Kidney (tissue), 14 donors: ENCODE results near the gene DGKI. TPM values are rescaled to one million over a fixed set of nuclear protein-coding genes. Genes with fewer than 3 reads are reported as not detected.

Source experiments
- DNase-seq, 5 donors: peaks; one replicate each; pipeline ENCODE4 v3.0.0-alpha.2; 2013 to 2020
- FAIRE-seq: peaks from 2 replicates; lab custom pipeline; 2012; peaks lifted over from hg19 to GRCh38; lab: Jason Lieb, UNC
- H3K27ac ChIP-seq, 2 donors: one replicate each; pipeline ENCODE4 v1.7.0; 2013; ENCODE audit warnings: low read depth in 2 of 2, low read length in 2 of 2, inconsistent platforms in 1 of 2
- H3K27me3 ChIP-seq: one replicate; pipeline ENCODE4 v1.7.1; 2013; ENCODE audit warnings: low read length, inconsistent platforms; ENCODE audit not compliant: control insufficient read depth, insufficient read depth
- H3K36me3 ChIP-seq, 3 donors: one replicate each; pipeline versions ENCODE4 v1.7.0 to v1.7.1; 2013; ENCODE audit warnings: low read length in 3 of 3, control low read depth in 1 of 3, inconsistent platforms in 1 of 3; ENCODE audit not compliant: insufficient read depth in 3 of 3, control insufficient read depth in 2 of 3
- H3K4me1 ChIP-seq, 3 donors: one replicate each; pipeline versions ENCODE4 v1.7.0 to v1.7.1; 2013; ENCODE audit warnings: low read length in 3 of 3, inconsistent platforms in 1 of 3, low read depth in 1 of 3; ENCODE audit not compliant: control insufficient read depth in 2 of 3, insufficient read depth in 2 of 3
- H3K4me3 ChIP-seq, 3 donors: one replicate each; pipeline versions ENCODE4 v1.7.0 to v1.8.1; 2013; ENCODE audit warnings: low read length in 3 of 3, control low read depth in 1 of 3, inconsistent platforms in 1 of 3
- H3K9ac ChIP-seq, 3 donors: one replicate each; pipeline versions ENCODE4 v1.7.0 to v1.7.1; 2013; ENCODE audit warnings: low read length in 3 of 3, control low read depth in 1 of 3, inconsistent platforms in 1 of 3
- H3K9me3 ChIP-seq, 3 donors: one replicate each; pipeline versions ENCODE4 v1.7.0 to v1.7.1; 2013; ENCODE audit warnings: low read length in 3 of 3, control low read depth in 1 of 3, inconsistent platforms in 1 of 3; ENCODE audit not compliant: control insufficient read depth in 2 of 3, insufficient read depth in 1 of 3
- intact Hi-C: fragments of 100-400 bp; cut with DNase I; formaldehyde crosslinking; loops from one replicate; pipeline ENCODE4 v1.11.1; 2022
- polyA plus RNA-seq: library from polyadenylated mRNA; stranded (reverse); fragments of 350-450 nt; fragmentation: Illumina TruSeq; extraction: RNeasy Lipid Tissue Mini Kit (QIAGEN cat#74804); gene quantifications from one replicate; pipeline ENCODE4 v1.2.3, GENCODE V29; 2014; ENCODE audit warnings: low read depth, low replicate concordance; ENCODE audit not compliant: insufficient read depth
- total RNA-seq: library from RNA; stranded (reverse); fragmentation: NEBNext Ultra II Directional; extraction: Animal tissue kit (Norgen Biotek cat#: 25700); gene quantifications from one replicate; pipeline ENCODE4 v1.2.1, GENCODE V29; 2021
- TF ChIP-seq, protein P1 (sequence below): IDR thresholded peaks from 3 replicates; pipeline ENCODE4 v1.5.1; 2012; ENCODE audit warnings: mild to moderate bottlenecking, moderate library complexity, borderline replicate concordance; ENCODE audit not compliant: insufficient read depth; ENCODE audit errors: extremely low read depth
- donor health status: control.
- donor health status: control.
- donor health status: control.
- donor health status: control.
- donor health status: control.
- donor health status: DM: yes; HTN: yes; CAD: no.
- donor health status: Normal renal cell carcinoma (clear cell type).

The DGKI gene
- total and polyA plus RNA-seq, 2 donors from 2014 or later: 1.3 to 2.5 TPM

DNA sequence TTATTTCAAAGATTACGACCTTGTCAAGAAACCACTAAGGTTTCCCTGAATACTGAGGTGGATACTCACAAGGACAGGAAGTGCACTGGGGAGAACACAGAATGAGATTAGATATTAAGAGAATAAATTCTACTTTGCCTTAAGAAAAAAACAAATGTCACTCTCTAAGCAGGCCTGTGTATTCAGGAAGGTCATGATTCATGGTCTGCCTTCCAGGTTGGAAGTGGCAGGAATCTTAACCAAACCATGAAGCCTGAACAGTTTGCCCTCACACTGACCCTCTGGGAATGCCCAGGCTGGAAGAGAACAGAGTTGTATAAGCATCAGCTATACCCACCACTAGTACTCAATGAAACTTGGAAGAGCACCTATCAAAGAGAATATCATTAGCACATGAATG is 227.6 kb downstream of the DGKI start:
- Histone ChIP-seq H3K4me1 (no peaks in the 10 kb centered on the region), H3K27ac (no peak overlapping the region)

GRCh38 chr7:137618748-137619147 is 228.0 kb downstream of the DGKI start:
- H3K36me3 ChIP-seq: no peaks in the 10 kb centered on the region
- no peaks in the 10 kb centered on the region for H3K9me3 ChIP-seq
- FAIRE-seq (no peak), DNase-seq (no peak)
- no peak overlapping the region for H3K9ac ChIP-seq
- H3K27ac ChIP-seq: no peak overlapping the region
- intact Hi-C loops: no loop called here
- H3K27me3 ChIP-seq: no peaks in the 10 kb centered on the region
- no peak overlapping the region for H3K4me3 ChIP-seq
- TF ChIP-seq, protein P1, sequence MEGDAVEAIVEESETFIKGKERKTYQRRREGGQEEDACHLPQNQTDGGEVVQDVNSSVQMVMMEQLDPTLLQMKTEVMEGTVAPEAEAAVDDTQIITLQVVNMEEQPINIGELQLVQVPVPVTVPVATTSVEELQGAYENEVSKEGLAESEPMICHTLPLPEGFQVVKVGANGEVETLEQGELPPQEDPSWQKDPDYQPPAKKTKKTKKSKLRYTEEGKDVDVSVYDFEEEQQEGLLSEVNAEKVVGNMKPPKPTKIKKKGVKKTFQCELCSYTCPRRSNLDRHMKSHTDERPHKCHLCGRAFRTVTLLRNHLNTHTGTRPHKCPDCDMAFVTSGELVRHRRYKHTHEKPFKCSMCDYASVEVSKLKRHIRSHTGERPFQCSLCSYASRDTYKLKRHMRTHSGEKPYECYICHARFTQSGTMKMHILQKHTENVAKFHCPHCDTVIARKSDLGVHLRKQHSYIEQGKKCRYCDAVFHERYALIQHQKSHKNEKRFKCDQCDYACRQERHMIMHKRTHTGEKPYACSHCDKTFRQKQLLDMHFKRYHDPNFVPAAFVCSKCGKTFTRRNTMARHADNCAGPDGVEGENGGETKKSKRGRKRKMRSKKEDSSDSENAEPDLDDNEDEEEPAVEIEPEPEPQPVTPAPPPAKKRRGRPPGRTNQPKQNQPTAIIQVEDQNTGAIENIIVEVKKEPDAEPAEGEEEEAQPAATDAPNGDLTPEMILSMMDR: no peak
- no peaks in the 10 kb centered on the region for H3K4me1 ChIP-seq

More for the DNA sequence above, 227.6 kb downstream of the DGKI start:
- H3K27me3 ChIP-seq: no peaks in the 10 kb centered on the region
- FAIRE-seq: no peak
- H3K36me3 ChIP-seq: no peaks in the 10 kb centered on the region
- intact Hi-C loops: no loop called here
- DNase-seq: no peak
- TF ChIP-seq, protein P1: no peak
- no peaks in the 10 kb centered on the region for H3K9me3 ChIP-seq
- no peak overlapping the region for H3K4me3 ChIP-seq
- no peak overlapping the region for H3K9ac ChIP-seq

DNA sequence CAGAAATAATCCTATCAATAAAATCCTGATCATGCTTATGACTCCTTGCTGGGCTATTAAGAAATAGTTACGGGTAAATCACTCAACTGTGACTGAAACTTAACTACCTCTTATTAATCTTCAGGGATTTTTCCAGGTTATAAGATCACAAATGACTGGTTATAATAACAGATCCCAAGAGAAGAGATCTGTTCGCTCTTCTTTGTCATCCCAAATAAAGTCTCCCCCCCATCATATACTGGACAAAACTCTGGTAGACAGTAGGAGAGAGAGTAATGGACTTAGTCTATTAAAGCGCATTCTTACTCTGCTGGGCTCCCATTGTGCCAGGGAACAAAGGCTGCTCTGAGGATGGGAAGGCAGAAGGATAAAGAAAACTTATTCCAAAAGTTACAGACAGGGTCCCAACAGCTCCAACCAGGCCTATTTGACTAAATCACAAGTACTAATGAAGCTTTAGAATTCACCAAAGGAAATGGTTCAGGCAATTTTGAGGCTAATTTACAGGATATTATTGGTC is 233.7 kb downstream of the DGKI start:
- Histone ChIP-seq H3K4me3 (no peak overlapping the region), H3K27me3 (no peaks in the 10 kb centered on the region), H3K36me3 (no peaks in the 10 kb centered on the region), H3K27ac (no peak overlapping the region), H3K4me1 (no peaks in the 10 kb centered on the region), H3K9me3 (no peaks in the 10 kb centered on the region), H3K9ac (no peak overlapping the region)
- TF ChIP-seq, protein P1: no peak
- FAIRE-seq: no peak
- no peak for DNase-seq
- intact Hi-C loops: no loop called here

GRCh38 chr7:137611606-137612005 is 235.2 kb downstream of the DGKI start:
- no peak overlapping the region for H3K27ac ChIP-seq
- H3K4me1 ChIP-seq: no peaks in the 10 kb centered on the region
- no peaks in the 10 kb centered on the region for H3K9me3 ChIP-seq
- H3K36me3 ChIP-seq: no peaks in the 10 kb centered on the region
- FAIRE-seq (no peak), DNase-seq (no peak)
- no peak overlapping the region for H3K4me3 ChIP-seq
- H3K9ac ChIP-seq: no peak overlapping the region
- TF ChIP-seq, protein P1: no peak
- intact Hi-C loops: no loop called here
- no peaks in the 10 kb centered on the region for H3K27me3 ChIP-seq
